Common myeloid progenitor, CD34-positive (primary cell): ENCODE measurements around the gene MFSD11.
A peak's percentile ranks its signal among the peaks of the same experiment; 100 is the strongest.

ENCODE experiments used
- CTCF ChIA-PET: fragments of 350-600 bp; sonication (Branson Sonifier 250); formaldehyde crosslinking; loops from one replicate; lab custom pipeline; 2021; ENCODE audit warnings: antibody characterized with exemption; lab: Charles Lee
- POLR2A ChIA-PET: fragments of 350-600 bp; sonication (Branson Sonifier 250); formaldehyde crosslinking; loops from one replicate; lab custom pipeline; 2021; ENCODE audit warnings: antibody characterized with exemption; lab: Charles Lee
- DNase-seq, 3 donors: peaks; one replicate each; pipeline versions ENCODE4 v3.0.0 to v3.0.0-alpha.2; 2013
- H3K27ac ChIP-seq, 2 experiments: 1 replicate in 1 of 2; 2 replicates in 1 of 2; pipeline ENCODE4 v1.7.0; 2013; ENCODE audit warnings: inconsistent platforms in 2 of 2, low read length in 2 of 2, mild to moderate bottlenecking in 2 of 2, low read depth in 1 of 2, moderate library complexity in 1 of 2; ENCODE audit not compliant: severe bottlenecking in 2 of 2, insufficient read depth in 1 of 2, poor library complexity in 1 of 2
- H3K27me3 ChIP-seq, 5 experiments: replicated peaks in 2 of 5; 1 replicate in 3 of 5; 2 replicates in 2 of 5; pipeline versions ENCODE4 v1.6.1 to v1.7.0; 2013; ENCODE audit warnings: low read length in 4 of 5, mild to moderate bottlenecking in 2 of 5, moderate library complexity in 2 of 5, inconsistent platforms in 1 of 5; ENCODE audit not compliant: insufficient read depth in 5 of 5, control insufficient read depth in 4 of 5
- H3K36me3 ChIP-seq, 4 experiments: 1 replicate in 2 of 4; 2 replicates in 2 of 4; pipeline versions ENCODE4 v1.6.1 to v1.7.0; 2013; ENCODE audit warnings: low read length in 3 of 4, control low read depth in 1 of 4, mild to moderate bottlenecking in 1 of 4; ENCODE audit not compliant: control insufficient read depth in 4 of 4, insufficient read depth in 4 of 4
- H3K4me1 ChIP-seq, 4 experiments: 1 replicate in 3 of 4; 2 replicates in 1 of 4; pipeline versions ENCODE4 v1.6.1 to v1.7.1; 2013; ENCODE audit warnings: low read length in 3 of 4, mild to moderate bottlenecking in 3 of 4, control low read depth in 1 of 4, inconsistent platforms in 1 of 4, moderate library complexity in 1 of 4; ENCODE audit not compliant: control insufficient read depth in 4 of 4, insufficient read depth in 4 of 4; ENCODE audit errors: control extremely low read depth in 1 of 4
- H3K4me3 ChIP-seq, 7 experiments: 1 replicate in 4 of 7; 2 replicates in 3 of 7; pipeline versions ENCODE4 v1.5.1 to v1.7.0; 2013; ENCODE audit warnings: mild to moderate bottlenecking in 7 of 7, low read length in 6 of 7, moderate library complexity in 6 of 7, inconsistent platforms in 2 of 7, low read depth in 2 of 7, control low read depth in 1 of 7; ENCODE audit not compliant: insufficient read depth in 4 of 7, control insufficient read depth in 1 of 7; ENCODE audit errors: extremely low read depth in 1 of 7
- H3K9me3 ChIP-seq, 5 experiments: 1 replicate in 4 of 5; 2 replicates in 1 of 5; pipeline versions ENCODE4 v1.6.1 to v1.7.1; 2013; ENCODE audit warnings: low read length in 4 of 5, mild to moderate bottlenecking in 2 of 5, inconsistent platforms in 1 of 5, low read depth in 1 of 5, moderate library complexity in 1 of 5; ENCODE audit not compliant: control insufficient read depth in 4 of 5, insufficient read depth in 2 of 5; ENCODE audit errors: control extremely low read depth in 1 of 5
- WGBS: methylation state at CpG from one replicate; pipeline ENCODE4 v1.1.5; 2013; ENCODE audit not compliant: insufficient coverage; 5-methylcytosine and 5-hydroxymethylcytosine counted together

MFSD11 gene

DNA sequence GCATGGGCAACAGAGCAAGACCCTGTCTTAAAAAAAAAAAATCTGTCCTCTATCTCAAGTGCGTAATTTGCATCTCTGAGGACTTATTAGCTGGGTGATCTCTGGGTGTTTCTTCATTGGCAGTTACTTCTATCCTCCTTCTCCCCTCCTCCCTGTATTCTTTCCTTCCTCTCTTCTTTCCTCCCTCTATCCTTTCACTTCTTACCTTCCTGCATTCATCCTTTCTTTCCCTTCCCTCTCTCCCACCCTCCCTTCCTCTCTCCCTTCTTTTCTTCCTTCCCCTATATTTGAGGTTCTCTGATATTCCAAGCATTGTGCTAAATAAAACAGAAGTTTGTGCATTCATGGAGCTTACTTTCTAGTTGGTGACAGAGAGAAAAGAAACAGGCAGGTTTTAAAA lies 10.7 kb downstream of the MFSD11 start:
- Histone ChIP-seq H3K9me3 (peaks cover 0 to 6% (median 0%) of the 10 kb centered on the region in 5 experiments), H3K27me3 (no peaks in the 10 kb centered on the region), H3K4me3 (no peak overlapping the region), H3K4me1 (peaks cover 0 to under 1% (median 0%) of the 10 kb centered on the region in 4 experiments), H3K27ac (no peak overlapping the region), H3K36me3 (peaks cover 5 to 29% (median 17%) of the 10 kb centered on the region in 4 experiments)
- no peak for DNase-seq
- 100% methylated on average over 1 of the region's 1 CpG for WGBS
- ChIA-PET POLR2A (interaction anchor here (0.9 kb wide), 1 partner anchor 20 kb away, joined by 3 read pairs; no protein-coding TSS in a partner anchor), CTCF (interaction anchor here (0.6 kb wide), 1 partner anchor 335 kb away, joined by 3 read pairs; no protein-coding TSS in a partner anchor)

DNA sequence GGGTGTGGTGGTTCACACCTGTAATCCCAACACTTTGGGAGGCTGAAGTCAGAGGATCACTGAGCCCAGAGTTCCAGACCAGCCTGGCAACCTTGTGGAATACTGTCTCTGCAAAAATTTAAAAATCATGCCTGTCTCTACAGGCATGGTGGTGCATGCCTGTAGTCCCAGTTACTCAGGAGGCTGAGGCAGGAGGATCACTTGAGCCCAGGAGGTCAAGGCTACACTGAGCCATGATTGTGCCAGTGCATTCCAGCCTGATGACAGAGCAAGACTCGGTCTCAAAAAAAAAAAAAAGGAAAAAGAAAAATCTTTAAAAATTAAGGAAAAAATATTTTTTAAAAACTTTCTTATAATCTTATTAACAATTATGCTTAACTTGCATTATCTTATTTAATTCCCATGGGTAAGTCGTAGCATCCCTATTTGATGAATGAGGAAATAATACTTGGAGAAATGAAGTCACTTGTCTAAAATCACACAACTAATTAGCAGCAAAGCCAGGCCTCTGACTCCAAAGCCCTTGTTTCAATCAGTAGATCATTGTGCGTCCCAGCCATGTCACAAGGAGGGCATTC lies 13.6 kb downstream of the MFSD11 start:
- ChIA-PET POLR2A (no interaction called here), CTCF (no interaction called here)
- Histone ChIP-seq H3K9me3 (peaks cover 0 to 2% (median 0%) of the 10 kb centered on the region in 5 experiments), H3K4me3 (no peak overlapping the region), H3K27ac (no peak overlapping the region), H3K36me3 (peaks cover 4 to 12% (median 5%) of the 10 kb centered on the region in 4 experiments), H3K27me3 (no peaks in the 10 kb centered on the region), H3K4me1 (peaks cover 0 to 2% (median 0%) of the 10 kb centered on the region in 4 experiments)
- no peak for DNase-seq
- WGBS = no CpG with 5 or more reads among the region's 3 CpGs

DNA sequence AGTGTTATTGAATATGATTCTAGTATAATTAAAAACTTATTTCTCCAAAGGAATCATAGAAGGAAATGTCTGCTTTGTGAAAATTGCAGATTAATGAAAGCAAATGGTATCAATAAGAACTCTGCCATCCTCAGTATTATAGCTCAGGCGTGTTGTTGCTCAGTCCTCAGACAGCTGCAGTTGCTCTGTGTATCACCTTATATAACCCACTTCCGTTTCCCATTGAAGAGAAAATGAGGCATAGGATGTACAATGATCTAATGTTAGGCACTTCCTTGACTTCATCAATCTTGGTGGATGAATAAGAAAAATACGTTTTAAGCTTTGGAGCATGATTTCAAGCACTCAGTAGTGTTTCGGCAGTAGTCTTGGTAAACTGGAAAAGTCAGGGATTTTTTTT lies 14.1 kb downstream of the MFSD11 start:
- H3K36me3 ChIP-seq = peaks cover 5 to 9% (median 6%) of the 10 kb centered on the region in 4 experiments
- DNase-seq = no peak
- H3K27me3 ChIP-seq = no peaks in the 10 kb centered on the region
- H3K9me3 ChIP-seq = no peaks in the 10 kb centered on the region
- ChIA-PET POLR2A (no interaction called here), CTCF (no interaction called here)
- peaks cover 0 to 2% (median 0%) of the 10 kb centered on the region in 4 experiments for H3K4me1 ChIP-seq
- no peak overlapping the region for H3K27ac ChIP-seq
- 100% methylated on average over 3 of the region's 4 CpGs for WGBS
- H3K4me3 ChIP-seq = no peak overlapping the region

DNA sequence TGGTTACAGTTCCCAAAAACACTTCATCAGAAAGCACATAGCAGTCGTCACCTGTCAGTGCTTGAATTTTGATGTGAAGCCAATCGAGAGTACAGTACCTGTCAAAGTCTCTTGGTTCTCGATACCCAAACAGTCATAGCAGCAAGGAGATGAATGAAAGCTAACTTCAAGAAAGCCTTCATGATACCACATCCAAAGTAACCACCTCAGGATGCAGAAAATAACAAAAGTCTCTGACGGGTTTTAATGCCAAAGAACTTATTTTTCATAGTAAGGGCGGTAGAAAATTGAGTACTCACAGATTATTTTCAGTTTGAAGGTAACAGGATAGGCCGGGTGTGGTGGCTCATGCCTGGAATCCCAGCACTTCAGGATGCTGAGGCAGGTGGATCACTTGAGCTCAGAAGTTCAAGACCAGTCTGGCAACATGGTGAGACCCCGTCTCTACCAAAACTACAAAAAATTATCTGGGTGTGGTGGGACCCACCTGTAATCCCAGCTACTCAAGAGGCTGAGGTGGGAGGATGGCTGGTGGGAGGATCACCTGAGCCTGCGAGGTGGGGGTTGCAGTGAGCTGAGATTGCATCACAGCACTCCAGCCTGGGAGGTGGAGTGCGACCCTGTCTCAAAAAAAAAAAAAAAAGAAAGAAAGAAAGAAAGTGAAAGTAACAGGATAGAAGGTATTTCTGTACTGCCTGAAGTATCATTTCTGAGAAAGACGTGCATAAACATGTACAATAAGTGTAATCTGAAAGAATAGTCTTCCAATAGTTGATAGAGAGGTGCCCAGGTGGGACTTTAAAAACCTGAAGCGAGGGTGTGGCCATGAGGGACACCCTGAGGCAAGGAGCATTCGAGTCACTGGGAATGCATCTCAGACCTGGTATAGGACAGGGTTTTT lies 15.4 kb downstream of the MFSD11 start:
- Histone ChIP-seq H3K36me3 (peaks cover 10 to 16% (median 11%) of the 10 kb centered on the region in 4 experiments), H3K4me3 (peak overlapping the region in 4 of 7 experiments; percentile 5 to 54 (median 17)), H3K27me3 (no peaks in the 10 kb centered on the region), H3K9me3 (no peaks in the 10 kb centered on the region), H3K27ac (peak overlapping the region in 1 of 2 experiments; percentile 25), H3K4me1 (peaks cover 0 to 2% (median 0%) of the 10 kb centered on the region in 4 experiments)
- CTCF ChIA-PET = no interaction called here
- POLR2A ChIA-PET = no interaction called here
- no peak for DNase-seq
- WGBS = 82% methylated on average over 11 of the region's 12 CpGs

DNA sequence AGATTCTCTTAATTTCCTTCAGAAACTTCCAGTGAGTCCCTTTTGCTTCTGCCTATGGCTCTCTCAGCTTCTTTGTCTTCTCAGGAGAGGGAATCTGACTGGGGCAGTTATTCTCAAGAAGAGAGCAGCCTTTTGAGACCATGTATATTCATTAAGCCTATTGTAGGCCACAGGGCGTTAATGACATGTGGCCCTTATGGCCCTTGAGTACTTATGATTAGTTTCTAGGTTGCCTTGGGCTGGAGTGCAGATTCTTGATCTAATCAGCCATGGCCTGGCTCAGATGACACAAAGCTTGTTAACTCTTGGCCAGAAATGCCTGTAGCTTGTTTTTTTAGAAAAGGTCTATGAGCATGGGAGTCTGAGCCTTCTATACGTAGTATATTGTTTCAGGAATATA lies 17.4 kb downstream of the MFSD11 start:
- WGBS = 100% methylated on average over 1 of the region's 2 CpGs
- H3K4me3 ChIP-seq = no peak overlapping the region
- POLR2A ChIA-PET = no interaction called here
- H3K4me1 ChIP-seq = peaks cover 0 to 2% (median 0%) of the 10 kb centered on the region in 4 experiments
- H3K27me3 ChIP-seq = no peaks in the 10 kb centered on the region
- H3K9me3 ChIP-seq = no peaks in the 10 kb centered on the region
- no peak for DNase-seq
- CTCF ChIA-PET = no interaction called here
- no peak overlapping the region for H3K27ac ChIP-seq
- H3K36me3 ChIP-seq = peaks cover 10 to 21% (median 12%) of the 10 kb centered on the region in 4 experiments

DNA sequence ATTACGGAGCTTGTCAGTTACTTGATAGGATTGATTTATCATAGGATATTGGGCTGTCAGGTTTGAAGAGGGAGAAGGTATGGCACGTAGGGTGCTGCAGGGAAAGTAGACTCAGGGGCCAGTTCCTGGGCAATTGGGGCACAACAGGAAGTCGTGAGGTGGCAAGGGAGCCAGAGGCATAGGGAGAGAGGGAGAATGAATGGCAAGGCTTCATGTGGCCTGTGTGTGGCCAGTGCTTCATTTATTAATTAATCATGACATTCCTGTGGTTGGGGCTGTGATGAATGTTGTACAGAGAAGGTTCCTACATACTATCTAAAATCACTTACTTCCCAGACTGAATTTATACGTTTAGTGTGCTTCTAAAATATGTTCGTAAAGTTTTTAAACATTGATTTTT lies 19.3 kb downstream of the MFSD11 start:
- peaks cover 10 to 21% (median 12%) of the 10 kb centered on the region in 4 experiments for H3K36me3 ChIP-seq
- ChIA-PET CTCF (no interaction called here), POLR2A (no interaction called here)
- H3K27ac ChIP-seq = no peak overlapping the region
- DNase-seq = no peak
- no peaks in the 10 kb centered on the region for H3K9me3 ChIP-seq
- no peaks in the 10 kb centered on the region for H3K27me3 ChIP-seq
- peaks cover 0 to 2% (median 0%) of the 10 kb centered on the region in 4 experiments for H3K4me1 ChIP-seq
- no peak overlapping the region for H3K4me3 ChIP-seq
- 94% methylated on average over 4 of the region's 5 CpGs for WGBS
